Adipocyte (in vitro differentiated cells): Measurements from ENCODE around the gene SLC38A7.

Source experiments
- DNase-seq: peaks from one replicate; pipeline ENCODE4 v3.0.0-alpha.2; 2015; ENCODE audit warnings: low read depth
- H3K27me3 ChIP-seq: replicated peaks from 2 replicates; pipeline ENCODE4 v1.7.0; 2013; ENCODE audit warnings: mild to moderate bottlenecking, low read length, moderate library complexity; ENCODE audit not compliant: control insufficient read depth, insufficient read depth
- H3K36me3 ChIP-seq: 2 replicates; pipeline ENCODE4 v1.7.0; 2013; ENCODE audit warnings: low read length, mild to moderate bottlenecking, moderate library complexity; ENCODE audit not compliant: control insufficient read depth, insufficient read depth, severe bottlenecking
- H3K4me1 ChIP-seq: 2 replicates; pipeline ENCODE4 v1.7.0; 2013; ENCODE audit warnings: mild to moderate bottlenecking, low read length, moderate library complexity; ENCODE audit not compliant: control insufficient read depth, insufficient read depth
- H3K4me3 ChIP-seq: 2 replicates; pipeline ENCODE4 v1.7.0; 2013; ENCODE audit warnings: mild to moderate bottlenecking, low read length, moderate library complexity
- H3K9ac ChIP-seq: 2 replicates; pipeline ENCODE4 v1.7.0; 2013; ENCODE audit warnings: mild to moderate bottlenecking, low read length, moderate library complexity
- H3K9me3 ChIP-seq: 2 replicates; pipeline ENCODE4 v1.7.0; 2013; ENCODE audit warnings: mild to moderate bottlenecking, low read length, moderate library complexity; ENCODE audit not compliant: control insufficient read depth

Gene SLC38A7, protein sequence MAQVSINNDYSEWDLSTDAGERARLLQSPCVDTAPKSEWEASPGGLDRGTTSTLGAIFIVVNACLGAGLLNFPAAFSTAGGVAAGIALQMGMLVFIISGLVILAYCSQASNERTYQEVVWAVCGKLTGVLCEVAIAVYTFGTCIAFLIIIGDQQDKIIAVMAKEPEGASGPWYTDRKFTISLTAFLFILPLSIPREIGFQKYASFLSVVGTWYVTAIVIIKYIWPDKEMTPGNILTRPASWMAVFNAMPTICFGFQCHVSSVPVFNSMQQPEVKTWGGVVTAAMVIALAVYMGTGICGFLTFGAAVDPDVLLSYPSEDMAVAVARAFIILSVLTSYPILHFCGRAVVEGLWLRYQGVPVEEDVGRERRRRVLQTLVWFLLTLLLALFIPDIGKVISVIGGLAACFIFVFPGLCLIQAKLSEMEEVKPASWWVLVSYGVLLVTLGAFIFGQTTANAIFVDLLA

DNA sequence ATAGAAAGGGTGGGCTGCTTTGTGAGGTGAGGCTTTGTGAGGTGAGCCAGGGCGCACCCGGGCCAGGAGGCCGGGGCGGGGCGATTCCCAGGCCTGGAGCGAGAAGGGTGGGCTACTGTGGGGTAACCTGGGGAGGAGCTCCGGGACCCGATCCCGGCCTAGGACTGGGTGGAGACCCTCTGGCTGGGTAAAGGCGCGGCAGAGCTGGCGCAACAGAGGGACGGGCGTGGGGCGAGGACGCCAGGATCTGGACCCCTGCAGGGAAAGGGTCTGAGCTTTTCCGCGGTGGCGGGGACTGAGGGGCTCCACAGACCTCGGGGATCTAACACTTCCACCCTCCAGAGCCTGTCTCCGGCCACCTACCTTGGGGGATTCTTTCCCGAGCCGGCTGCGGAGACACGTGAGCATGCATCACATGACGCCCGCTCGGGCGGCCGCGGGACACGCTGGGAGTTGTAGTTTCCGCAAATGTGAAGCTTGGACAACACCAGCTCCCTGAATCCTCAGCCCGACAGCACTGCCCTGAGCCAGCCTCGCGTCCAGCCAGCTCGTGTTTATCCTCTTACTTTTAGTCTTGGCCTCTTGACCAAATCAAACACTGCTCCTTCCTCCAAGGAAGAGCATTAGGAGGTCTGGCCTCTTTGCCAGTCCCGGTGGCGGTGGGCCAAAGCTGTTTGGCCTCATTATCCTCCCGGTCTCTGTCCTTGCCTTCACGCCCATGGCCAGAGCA, at the start of gene SLC38A7:
SLC38A7 (minus strand) TSS at position 417 of the 730 bp plus-strand sequence. CDS start 4,644 bp downstream, outside the sequence.
- Histone ChIP-seq H3K27me3 (no peaks in the 10 kb centered on the region), H3K36me3 (peaks cover 11% of the 10 kb centered on the region), H3K9me3 (no peaks in the 10 kb centered on the region), H3K4me3 (peak within 1 kb of the TSS; percentile 97), H3K4me1 (peaks cover 15% of the 10 kb centered on the region), H3K9ac (peak within 1 kb of the TSS; percentile 95)
- peak; percentile 92 for DNase-seq

- no peaks in the 10 kb centered on the region for H3K9me3 ChIP-seq
- H3K4me3 ChIP-seq, result peak within 1 kb of the TSS; percentile 93
- H3K9ac ChIP-seq, result peak within 1 kb of the TSS; percentile 88
- H3K27me3 ChIP-seq, result peaks cover 4% of the 10 kb centered on the region
- peak; percentile 91 for DNase-seq
- peaks cover 8% of the 10 kb centered on the region for H3K4me1 ChIP-seq
- no peaks in the 10 kb centered on the region for H3K36me3 ChIP-seq
Measured at GRCh38 chr16:58733671-58734458, 49.3 kb upstream of the SLC38A7 start, which contains the start of gene GOT2. Gene GOT2 (minus strand): TSS chr16:58734316. CDS start chr16:58734228, 88 bp downstream.

- Histone ChIP-seq H3K4me1 (peaks cover 8% of the 10 kb centered on the region), H3K27me3 (peaks cover 4% of the 10 kb centered on the region), H3K4me3 (peak overlapping the region; percentile 93), H3K36me3 (no peaks in the 10 kb centered on the region), H3K9me3 (no peaks in the 10 kb centered on the region), H3K9ac (peak overlapping the region; percentile 88)
- peak; percentile 69 for DNase-seq
Measured at GRCh38 chr16:58733248-58733670, 48.7 kb upstream of the SLC38A7 start.

- H3K4me1 ChIP-seq, result peaks cover 8% of the 10 kb centered on the region
- H3K36me3 ChIP-seq, result no peaks in the 10 kb centered on the region
- peaks cover 4% of the 10 kb centered on the region for H3K27me3 ChIP-seq
- H3K9me3 ChIP-seq, result no peaks in the 10 kb centered on the region
- peak; percentile 39 for DNase-seq
- H3K4me3 ChIP-seq, result peak overlapping the region; percentile 93
- H3K9ac ChIP-seq, result no peak overlapping the region
Measured at GRCh38 chr16:58732545-58733247, 48.1 kb upstream of the SLC38A7 start.

DNA sequence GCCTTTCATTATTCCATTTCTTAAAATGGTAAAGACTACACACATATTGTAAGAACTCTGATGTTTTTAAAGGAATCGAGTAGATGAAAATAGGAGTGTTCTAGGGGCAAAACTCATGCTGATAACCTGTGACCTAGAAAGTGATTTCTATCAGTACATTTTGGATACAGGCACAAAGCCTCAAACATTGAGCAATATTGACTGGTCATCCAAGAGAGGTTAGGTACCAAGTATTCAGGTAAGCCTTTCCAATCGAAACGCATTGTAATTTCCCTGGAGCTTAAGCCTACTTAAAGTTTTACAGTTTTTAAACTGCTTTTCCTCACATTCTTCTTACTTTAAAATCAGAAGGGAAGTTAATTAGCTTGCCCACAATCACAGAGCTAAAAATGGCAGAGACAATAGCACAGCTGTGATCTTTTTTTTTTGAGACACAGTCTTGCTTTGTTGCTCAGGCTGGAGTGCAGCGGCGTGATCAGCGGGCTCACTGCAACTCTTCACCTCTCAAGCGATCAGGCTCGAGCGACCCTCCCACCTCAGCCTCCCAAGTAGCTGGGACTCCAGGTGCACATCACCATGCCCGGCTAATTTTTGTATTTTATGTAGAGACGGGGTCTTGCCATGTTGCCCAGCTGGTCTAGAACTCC, 46.3 kb upstream of the SLC38A7 start:
- H3K27me3 ChIP-seq, result no peaks in the 10 kb centered on the region
- H3K4me3 ChIP-seq, result no peak overlapping the region

DNA sequence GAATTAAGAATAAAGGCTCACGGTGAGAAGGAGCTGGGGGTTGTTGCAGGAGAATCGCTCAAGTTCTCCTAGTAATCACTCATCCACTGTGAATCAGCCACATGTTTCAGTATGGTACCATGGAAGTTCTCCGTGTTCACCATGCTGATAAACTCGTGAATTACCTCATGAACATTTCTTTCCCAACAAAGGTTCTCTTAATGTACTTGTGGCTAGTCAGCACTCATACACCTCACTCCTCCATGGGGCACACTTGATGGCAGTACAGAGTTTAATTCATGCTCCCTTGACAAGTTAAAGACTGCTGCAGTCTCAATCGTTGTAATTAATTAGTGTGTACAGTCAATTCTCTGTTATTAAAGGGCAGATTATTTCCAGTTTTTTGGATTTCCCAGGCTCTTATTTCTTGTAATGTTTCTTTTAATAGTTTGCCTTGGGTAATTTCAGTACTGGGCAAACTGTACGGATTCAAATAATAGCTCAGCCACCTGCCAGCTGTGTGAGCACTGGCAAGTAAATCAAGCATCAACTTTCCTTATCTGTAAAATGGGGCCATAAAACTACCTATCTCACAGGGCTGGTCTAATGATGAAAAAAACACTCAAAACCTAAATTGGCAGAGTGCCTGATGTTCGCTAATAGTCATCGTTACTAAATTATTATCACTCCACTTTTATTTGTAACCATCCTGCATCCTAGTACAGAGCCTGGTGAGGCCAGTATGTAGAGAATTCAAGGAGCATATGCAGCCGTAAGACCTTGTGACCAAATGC, 43.4 kb upstream of the SLC38A7 start:
- DNase-seq, result no peak
- Histone ChIP-seq H3K4me3 (no peak overlapping the region), H3K4me1 (peaks cover 7% of the 10 kb centered on the region), H3K9ac (no peak overlapping the region), H3K9me3 (no peaks in the 10 kb centered on the region), H3K36me3 (peaks cover 2% of the 10 kb centered on the region), H3K27me3 (no peaks in the 10 kb centered on the region)

More for the DNA sequence above, 46.3 kb upstream of the SLC38A7 start:
- Histone ChIP-seq H3K9me3 (no peaks in the 10 kb centered on the region), H3K9ac (no peak overlapping the region), H3K4me1 (peaks cover 8% of the 10 kb centered on the region), H3K36me3 (no peaks in the 10 kb centered on the region)
- no peak for DNase-seq

GRCh38 chr16:58727028-58727781, 42.6 kb upstream of the SLC38A7 start:
- Histone ChIP-seq H3K4me1 (no peaks in the 10 kb centered on the region), H3K27me3 (no peaks in the 10 kb centered on the region), H3K36me3 (peaks cover 7% of the 10 kb centered on the region), H3K9ac (no peak overlapping the region), H3K9me3 (no peaks in the 10 kb centered on the region), H3K4me3 (no peak overlapping the region)
- no peak for DNase-seq

GRCh38 chr16:58723109-58723508, 38.5 kb upstream of the SLC38A7 start:
- Histone ChIP-seq H3K9me3 (no peaks in the 10 kb centered on the region), H3K27me3 (no peaks in the 10 kb centered on the region), H3K36me3 (peaks cover 32% of the 10 kb centered on the region), H3K4me1 (no peaks in the 10 kb centered on the region), H3K9ac (no peak overlapping the region), H3K4me3 (no peak overlapping the region)
- DNase-seq, result no peak

DNA sequence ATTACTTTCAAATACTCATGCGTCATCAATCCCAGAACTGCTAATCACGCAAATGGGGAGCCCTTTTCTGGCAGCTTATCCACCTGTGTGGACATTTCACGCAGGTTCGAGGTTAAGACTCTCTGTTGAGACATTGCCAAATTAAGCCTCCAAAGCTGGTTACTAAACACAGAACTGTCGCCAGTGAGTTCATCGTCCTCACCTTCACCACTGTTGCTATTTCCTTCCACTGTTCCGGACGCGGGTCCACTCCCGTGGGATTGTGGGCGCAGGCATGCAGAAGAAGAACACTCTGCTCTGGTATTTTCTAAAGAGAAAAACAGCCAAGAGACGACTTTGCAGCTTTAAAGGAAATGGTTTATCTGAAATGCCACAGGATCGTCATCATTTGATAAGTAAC, 33.4 kb upstream of the SLC38A7 start:
- H3K4me3 ChIP-seq, result no peak overlapping the region
- H3K4me1 ChIP-seq, result no peaks in the 10 kb centered on the region
- H3K36me3 ChIP-seq, result peaks cover 63% of the 10 kb centered on the region
- no peaks in the 10 kb centered on the region for H3K27me3 ChIP-seq
- DNase-seq, result no peak
- H3K9ac ChIP-seq, result no peak overlapping the region
- H3K9me3 ChIP-seq, result no peaks in the 10 kb centered on the region
